Measurements from ENCODE around the gene ZNF530.

ZNF530 gene

GRCh38 chr19:57642396-57643046 lies 42.8 kb downstream of the ZNF530 start:
- DNase-seq (ENCODE audit: low spot score): no peak
- TF ChIP-seq CTCF (IDR thresholded peaks at IDR 0.05; ENCODE audit: extremely low read depth, missing control alignments): no peak

- TF ChIP-seq CTCF (IDR thresholded peaks at IDR 0.05; ENCODE audit: extremely low read depth, missing control alignments): no peak
- DNase-seq (ENCODE audit: low spot score): no peak
These were observed 44.0 kb downstream of the ZNF530 start for GRCh38 chr19:57643734-57644133.

GRCh38 chr19:57648331-57649003 lies 48.8 kb downstream of the ZNF530 start:
- no peak for DNase-seq (ENCODE audit: low spot score)
- TF ChIP-seq CTCF (IDR thresholded peaks at IDR 0.05; ENCODE audit: extremely low read depth, missing control alignments): no peak

GRCh38 chr19:57651654-57651996 lies 51.9 kb downstream of the ZNF530 start:
- no peak for TF ChIP-seq CTCF (IDR thresholded peaks at IDR 0.05; ENCODE audit: extremely low read depth, missing control alignments)
- DNase-seq (ENCODE audit: low spot score): no peak

GRCh38 chr19:57653689-57654088 lies 54.0 kb downstream of the ZNF530 start:
- TF ChIP-seq CTCF (IDR thresholded peaks at IDR 0.05; ENCODE audit: extremely low read depth, missing control alignments): no peak
- DNase-seq (ENCODE audit: low spot score): no peak

- DNase-seq (ENCODE audit: low spot score): no peak
- TF ChIP-seq CTCF (IDR thresholded peaks at IDR 0.05; ENCODE audit: extremely low read depth, missing control alignments): no peak
These were observed 55.8 kb downstream of the ZNF530 start for GRCh38 chr19:57655443-57655842.

GRCh38 chr19:57656346-57656745 lies 56.7 kb downstream of the ZNF530 start:
- DNase-seq (ENCODE audit: low spot score): no peak
- TF ChIP-seq CTCF (IDR thresholded peaks at IDR 0.05; ENCODE audit: extremely low read depth, missing control alignments): no peak

Data from GM20000 (cell line).